ENCODE data around the gene TAS2R43. TPM values are rescaled to one million over a fixed set of nuclear protein-coding genes. Genes with fewer than 3 reads are reported as not detected.

The TAS2R43 gene
- total and polyA plus RNA-seq, 2 of the 8 experiments (the other 6 are each of a cell fraction or from before 2014, with no cell fraction given), result 0.18 TPM; not detected in 1

DNA sequence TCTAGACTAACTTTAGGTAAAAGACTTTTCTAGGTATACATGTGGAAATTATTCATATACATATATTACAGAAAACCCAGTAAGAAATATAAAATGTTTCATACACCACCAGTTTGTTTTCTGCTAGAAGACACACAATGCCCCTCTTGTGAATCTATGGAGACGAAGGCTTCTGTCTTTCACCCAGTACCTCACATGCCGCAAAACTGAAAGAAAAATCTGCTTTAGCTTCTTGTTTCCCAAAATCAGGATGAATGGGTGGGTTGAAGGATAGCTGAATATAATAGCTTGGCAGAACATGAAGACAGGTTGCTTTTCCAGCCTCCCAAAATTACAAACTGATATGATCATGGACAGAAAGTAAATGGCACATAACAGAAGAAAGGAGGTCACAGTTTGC lies 41.0 kb upstream of the TAS2R43 start (continued):
- TF ChIP-seq, protein P1, sequence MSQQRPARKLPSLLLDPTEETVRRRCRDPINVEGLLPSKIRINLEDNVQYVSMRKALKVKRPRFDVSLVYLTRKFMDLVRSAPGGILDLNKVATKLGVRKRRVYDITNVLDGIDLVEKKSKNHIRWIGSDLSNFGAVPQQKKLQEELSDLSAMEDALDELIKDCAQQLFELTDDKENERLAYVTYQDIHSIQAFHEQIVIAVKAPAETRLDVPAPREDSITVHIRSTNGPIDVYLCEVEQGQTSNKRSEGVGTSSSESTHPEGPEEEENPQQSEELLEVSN (IDR thresholded peaks at IDR 0.05), result no peak
- no peak for TF ChIP-seq RXRA (IDR thresholded peaks at IDR 0.05; ENCODE audit: insufficient read depth, low read depth, low read length)

Data from H1 (cell line).